HCT116 (cell line): ENCODE results near the gene FOXP1. TPM values are rescaled to one million over a fixed set of nuclear protein-coding genes. Genes with fewer than 3 reads are reported as not detected.

Source experiments
- ATAC-seq: fragments of 200-7000 bp; cut with Tn5 transposase; 2 replicates; pipeline ENCODE4 v1.9.1; 2020; ENCODE audit warnings: mild to moderate bottlenecking, moderate library complexity
- BruUV-seq: library from RNA; stranded (reverse); fragments of 400-500 nt; replicated peaks from 2 replicates; lab custom pipeline; 2021; lab: Mats Ljungman, UMichigan
- CTCF ChIA-PET: fragments of 300-600 bp; sonication (Branson Sonifier 250); formaldehyde crosslinking; loops from one replicate; lab custom pipeline; 2021; ENCODE audit warnings: antibody characterized with exemption; lab: Charles Lee
- POLR2A ChIA-PET: fragments of 300-600, 350-600 bp; sonication (Branson Sonifier 250); formaldehyde crosslinking; loops from one replicate; lab custom pipeline; 2021; ENCODE audit warnings: antibody characterized with exemption; lab: Charles Lee
- RAD21 ChIA-PET, 2 experiments: fragments of 300-600 bp; sonication (Branson Sonifier 250); formaldehyde crosslinking; loops; one replicate each; lab custom pipeline; 2023; ENCODE audit warnings: low total read pairs in 2 of 2; ENCODE audit not compliant: uncharacterized antibody in 2 of 2, unreplicated experiment in 2 of 2, low non-redundant PET in 1 of 2; lab: Charles Lee
- DNase-seq: peaks from one replicate; pipeline ENCODE4 v3.0.0-alpha.2; 2010; ENCODE audit warnings: low read depth, low spot score
- H2AFZ ChIP-seq: fragments of 200-600 bp; shearing (Covaris generic), sonication (generic); 2 replicates; pipeline ENCODE4 v1.6.1; 2017; ENCODE audit warnings: low read depth, mixed run types, mixed read lengths, antibody characterized with exemption, low read length; ENCODE audit not compliant: poor library complexity, severe bottlenecking
- H3K27ac ChIP-seq: 2 replicates; pipeline ENCODE4 v1.5.1; 2012; ENCODE audit warnings: low read depth, low read length
- H3K27me3 ChIP-seq: fragments of 200-600 bp; sonication (generic); 2 replicates; pipeline ENCODE4 v1.6.1; 2016; ENCODE audit warnings: mixed run types, low read length, mixed read lengths; ENCODE audit not compliant: insufficient read depth
- H3K36me3 ChIP-seq, 2 experiments: fragments of 200-500 bp in 1 of 2; fragments of 200-600 bp in 1 of 2; sonication (Bioruptor generic) in 1 of 2; sonication (generic) in 1 of 2; 2 replicates each; pipeline versions ENCODE4 v1.5.1 to v1.6.1; 2014 to 2016; ENCODE audit warnings: low read length in 2 of 2, inconsistent platforms in 1 of 2, mixed read lengths in 1 of 2, mixed run types in 1 of 2; ENCODE audit not compliant: insufficient read depth in 2 of 2, control insufficient read depth in 1 of 2
- H3K4me1 ChIP-seq, 2 experiments: fragments of 200-600 bp in 1 of 2; sonication (generic) in 1 of 2; 2 replicates each; pipeline versions ENCODE4 v1.5.1 to v1.6.1; 2012 to 2017; ENCODE audit warnings: low read length in 2 of 2, inconsistent platforms in 1 of 2, mild to moderate bottlenecking in 1 of 2, mixed read lengths in 1 of 2, mixed run types in 1 of 2, moderate library complexity in 1 of 2; ENCODE audit not compliant: insufficient read depth in 2 of 2, control insufficient read depth in 1 of 2
- H3K4me2 ChIP-seq: fragments of 200-600 bp; sonication (generic); 2 replicates; pipeline ENCODE4 v1.6.1; 2017; ENCODE audit warnings: mixed run types, low read length, mixed read lengths
- H3K4me3 ChIP-seq, 2 experiments: fragments of 200-600 bp in 1 of 2; sonication (generic) in 1 of 2; replicated peaks in 1 of 2; 2 replicates each; pipeline ENCODE4 v1.5.1; 2011 to 2016; ENCODE audit warnings: low read length in 2 of 2, control low read depth in 1 of 2, low read depth in 1 of 2, mild to moderate bottlenecking in 1 of 2, mixed read lengths in 1 of 2, mixed run types in 1 of 2
- H3K79me2 ChIP-seq: fragments of 200-600 bp; sonication (generic); 2 replicates; pipeline ENCODE4 v1.6.1; 2017; ENCODE audit warnings: mild to moderate bottlenecking, mixed run types, low read length, moderate library complexity, mixed read lengths; ENCODE audit not compliant: insufficient read depth
- H3K9ac ChIP-seq: fragments of 200-600 bp; sonication (generic); 2 replicates; pipeline ENCODE4 v1.6.1; 2016; ENCODE audit warnings: low read length, mixed read lengths
- H3K9me2 ChIP-seq: fragments of 200-600 bp; sonication (generic), shearing (Covaris generic); 2 replicates; pipeline ENCODE4 v1.6.1; 2017; ENCODE audit warnings: mixed run types, mild to moderate bottlenecking, moderate library complexity; ENCODE audit not compliant: insufficient read depth
- H3K9me3 ChIP-seq, 2 experiments: fragments of 200-500 bp in 1 of 2; fragments of 200-600 bp in 1 of 2; sonication (Bioruptor generic) in 1 of 2; sonication (generic) in 1 of 2; 2 replicates each; pipeline ENCODE4 v1.6.1; 2014 to 2017; ENCODE audit warnings: low read length in 2 of 2, mixed read lengths in 2 of 2, inconsistent platforms in 1 of 2, low read depth in 1 of 2, mild to moderate bottlenecking in 1 of 2, mixed run types in 1 of 2, moderate library complexity in 1 of 2; ENCODE audit not compliant: control insufficient read depth in 1 of 2, insufficient read depth in 1 of 2
- H4K20me1 ChIP-seq: fragments of 200-600 bp; sonication (generic), shearing (Covaris generic); 2 replicates; pipeline ENCODE4 v1.6.1; 2017; ENCODE audit warnings: mixed run types, mild to moderate bottlenecking, moderate library complexity; ENCODE audit not compliant: insufficient read depth
- CBX3 ChIP-seq: IDR thresholded peaks from 2 replicates; pipeline ENCODE4 v1.6.1; 2012; ENCODE audit warnings: low read depth
- CEBPB ChIP-seq: IDR thresholded peaks from 2 replicates; pipeline ENCODE4 v1.6.1; 2012; ENCODE audit warnings: low read depth
- EGR1 ChIP-seq: IDR thresholded peaks from 2 replicates; pipeline ENCODE4 v1.6.1; 2012; ENCODE audit warnings: low read depth
- ELF1 ChIP-seq: IDR thresholded peaks from 2 replicates; pipeline ENCODE4 v1.6.1; 2012; ENCODE audit warnings: low read depth, borderline replicate concordance
- EZH2phosphoT487 ChIP-seq: fragments of 200-600 bp; IDR thresholded peaks from 2 replicates; pipeline ENCODE4 v1.6.1; 2018; ENCODE audit warnings: antibody characterized with exemption, borderline replicate concordance
- JUND ChIP-seq: IDR thresholded peaks from 2 replicates; pipeline ENCODE4 v1.6.1; 2012
- POLR2A ChIP-seq: IDR thresholded peaks from 2 replicates; pipeline ENCODE4 v1.7.0; 2011; ENCODE audit warnings: borderline replicate concordance; ENCODE audit not compliant: insufficient read depth, insufficient read length; ENCODE audit errors: extremely low read depth
- TCF7L2 ChIP-seq: IDR thresholded peaks from 2 replicates; pipeline ENCODE4 v1.7.0; 2011; ENCODE audit warnings: borderline replicate concordance, inconsistent platforms; ENCODE audit not compliant: insufficient read depth, insufficient read length; ENCODE audit errors: extremely low read depth
- intact Hi-C: fragments of 100-400 bp; cut with micrococcal nuclease; formaldehyde crosslinking; loops from 2 replicates; pipeline ENCODE4 v1.10.0; 2022
- total RNA-seq: library from RNA; stranded (reverse); gene quantifications from one replicate; pipeline ENCODE4 v1.2.1, GENCODE V29; 2021; ENCODE audit not compliant: unreplicated experiment
- TF ChIP-seq, protein P1 (sequence below): IDR thresholded peaks from 2 replicates; pipeline ENCODE4 v1.6.1; 2012; ENCODE audit warnings: low read depth
- TF ChIP-seq, protein P2 (sequence below): IDR thresholded peaks from 2 replicates; pipeline ENCODE4 v1.6.1; 2012
- TF ChIP-seq, protein P3 (sequence below), 3 experiments: fragments of 200-600 bp in 1 of 3; sonication (generic) in 1 of 3; IDR thresholded peaks in 2 of 3; conservative IDR thresholded peaks in 1 of 3; 2 replicates each; pipeline ENCODE4 v1.5.1; 2012 to 2017; ENCODE audit warnings: low read depth in 2 of 3, low read length in 2 of 3, antibody characterized with exemption in 1 of 3, borderline replicate concordance in 1 of 3, control low read depth in 1 of 3, mild to moderate bottlenecking in 1 of 3, mixed read lengths in 1 of 3, mixed run types in 1 of 3, moderate library complexity in 1 of 3; ENCODE audit not compliant: insufficient read depth in 1 of 3
- TF ChIP-seq, protein P4 (sequence below): IDR thresholded peaks from 2 replicates; pipeline ENCODE4 v1.6.1; 2011; ENCODE audit warnings: mild to moderate bottlenecking, low read length, moderate library complexity; ENCODE audit not compliant: insufficient replicate concordance; ENCODE audit errors: extremely low read depth

The FOXP1 gene
- total RNA-seq, 1 experiment from 2014 or later, result 11.4 TPM

DNA sequence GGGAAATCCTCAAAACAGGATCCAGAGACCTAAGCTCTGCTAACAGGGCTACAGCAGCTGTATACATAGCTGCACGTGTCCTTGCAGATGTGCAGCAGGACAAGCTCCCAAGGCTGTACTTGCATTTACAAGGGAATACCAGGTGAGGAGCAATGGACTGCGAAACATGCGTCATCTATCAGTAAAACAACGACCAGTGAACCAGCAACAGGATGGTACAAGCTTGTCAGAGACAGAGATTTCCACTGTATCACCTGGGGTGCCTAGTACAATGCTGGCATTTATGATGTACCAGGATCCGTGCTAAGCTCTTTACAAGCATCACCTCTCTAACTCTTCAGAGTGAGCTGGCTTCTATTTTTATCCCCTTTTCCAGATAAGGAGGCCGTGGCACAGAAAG lies 227.3 kb downstream of the FOXP1 start (continued):
- TF ChIP-seq, protein P1, sequence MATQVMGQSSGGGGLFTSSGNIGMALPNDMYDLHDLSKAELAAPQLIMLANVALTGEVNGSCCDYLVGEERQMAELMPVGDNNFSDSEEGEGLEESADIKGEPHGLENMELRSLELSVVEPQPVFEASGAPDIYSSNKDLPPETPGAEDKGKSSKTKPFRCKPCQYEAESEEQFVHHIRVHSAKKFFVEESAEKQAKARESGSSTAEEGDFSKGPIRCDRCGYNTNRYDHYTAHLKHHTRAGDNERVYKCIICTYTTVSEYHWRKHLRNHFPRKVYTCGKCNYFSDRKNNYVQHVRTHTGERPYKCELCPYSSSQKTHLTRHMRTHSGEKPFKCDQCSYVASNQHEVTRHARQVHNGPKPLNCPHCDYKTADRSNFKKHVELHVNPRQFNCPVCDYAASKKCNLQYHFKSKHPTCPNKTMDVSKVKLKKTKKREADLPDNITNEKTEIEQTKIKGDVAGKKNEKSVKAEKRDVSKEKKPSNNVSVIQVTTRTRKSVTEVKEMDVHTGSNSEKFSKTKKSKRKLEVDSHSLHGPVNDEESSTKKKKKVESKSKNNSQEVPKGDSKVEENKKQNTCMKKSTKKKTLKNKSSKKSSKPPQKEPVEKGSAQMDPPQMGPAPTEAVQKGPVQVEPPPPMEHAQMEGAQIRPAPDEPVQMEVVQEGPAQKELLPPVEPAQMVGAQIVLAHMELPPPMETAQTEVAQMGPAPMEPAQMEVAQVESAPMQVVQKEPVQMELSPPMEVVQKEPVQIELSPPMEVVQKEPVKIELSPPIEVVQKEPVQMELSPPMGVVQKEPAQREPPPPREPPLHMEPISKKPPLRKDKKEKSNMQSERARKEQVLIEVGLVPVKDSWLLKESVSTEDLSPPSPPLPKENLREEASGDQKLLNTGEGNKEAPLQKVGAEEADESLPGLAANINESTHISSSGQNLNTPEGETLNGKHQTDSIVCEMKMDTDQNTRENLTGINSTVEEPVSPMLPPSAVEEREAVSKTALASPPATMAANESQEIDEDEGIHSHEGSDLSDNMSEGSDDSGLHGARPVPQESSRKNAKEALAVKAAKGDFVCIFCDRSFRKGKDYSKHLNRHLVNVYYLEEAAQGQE, result no peak
- TF ChIP-seq EZH2phosphoT487 (no peak), ELF1 (no peak), JUND (no peak), TCF7L2 (no peak)
- TF ChIP-seq, protein P2, sequence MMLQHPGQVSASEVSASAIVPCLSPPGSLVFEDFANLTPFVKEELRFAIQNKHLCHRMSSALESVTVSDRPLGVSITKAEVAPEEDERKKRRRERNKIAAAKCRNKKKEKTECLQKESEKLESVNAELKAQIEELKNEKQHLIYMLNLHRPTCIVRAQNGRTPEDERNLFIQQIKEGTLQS, result no peak
- TF ChIP-seq, all 23 proteins: peak for 0

DNA sequence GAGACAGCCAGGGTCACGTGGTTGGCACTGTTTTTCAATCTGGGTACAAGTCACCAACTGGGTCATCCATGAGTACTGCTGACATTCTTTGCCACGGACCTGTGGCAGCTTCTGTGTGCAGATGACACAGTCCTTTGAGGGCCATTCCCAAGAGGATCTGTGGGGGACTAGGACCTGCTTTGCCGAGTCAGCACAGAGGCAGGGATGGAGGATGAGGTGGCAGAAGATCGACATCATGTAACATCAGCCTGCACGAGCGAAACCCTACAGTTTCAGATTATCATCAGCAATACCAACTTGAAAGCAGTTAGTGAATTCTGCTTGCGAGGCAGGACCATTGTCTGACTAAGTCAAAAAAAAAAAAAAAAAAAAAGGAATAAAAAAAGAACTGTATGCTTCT lies 227.7 kb downstream of the FOXP1 start:
- Histone ChIP-seq H2AFZ (no peak overlapping the region), H3K27me3 (no peaks in the 10 kb centered on the region), H3K9ac (no peak overlapping the region), H3K9me3 (no peaks in the 10 kb centered on the region), H3K79me2 (no peaks in the 10 kb centered on the region), H3K4me1 (no peaks in the 10 kb centered on the region), H3K27ac (no peak overlapping the region), H3K9me2 (no peaks in the 10 kb centered on the region), H3K4me2 (no peak overlapping the region), H3K36me3 (no peaks in the 10 kb centered on the region), H4K20me1 (no peaks in the 10 kb centered on the region), H3K4me3 (no peak overlapping the region)
- ATAC-seq (no peak), DNase-seq (no peak)
- intact Hi-C loops, result no loop called here
- ChIA-PET RAD21 (no interaction called here), CTCF (no interaction called here), POLR2A (no interaction called here)
- BruUV-seq, result no TSS peak
- TF ChIP-seq EZH2phosphoT487 (no peak), EGR1 (no peak), POLR2A (no peak), TCF7L2 (no peak), CBX3 (no peak), CEBPB (no peak)
- TF ChIP-seq, protein P3, sequence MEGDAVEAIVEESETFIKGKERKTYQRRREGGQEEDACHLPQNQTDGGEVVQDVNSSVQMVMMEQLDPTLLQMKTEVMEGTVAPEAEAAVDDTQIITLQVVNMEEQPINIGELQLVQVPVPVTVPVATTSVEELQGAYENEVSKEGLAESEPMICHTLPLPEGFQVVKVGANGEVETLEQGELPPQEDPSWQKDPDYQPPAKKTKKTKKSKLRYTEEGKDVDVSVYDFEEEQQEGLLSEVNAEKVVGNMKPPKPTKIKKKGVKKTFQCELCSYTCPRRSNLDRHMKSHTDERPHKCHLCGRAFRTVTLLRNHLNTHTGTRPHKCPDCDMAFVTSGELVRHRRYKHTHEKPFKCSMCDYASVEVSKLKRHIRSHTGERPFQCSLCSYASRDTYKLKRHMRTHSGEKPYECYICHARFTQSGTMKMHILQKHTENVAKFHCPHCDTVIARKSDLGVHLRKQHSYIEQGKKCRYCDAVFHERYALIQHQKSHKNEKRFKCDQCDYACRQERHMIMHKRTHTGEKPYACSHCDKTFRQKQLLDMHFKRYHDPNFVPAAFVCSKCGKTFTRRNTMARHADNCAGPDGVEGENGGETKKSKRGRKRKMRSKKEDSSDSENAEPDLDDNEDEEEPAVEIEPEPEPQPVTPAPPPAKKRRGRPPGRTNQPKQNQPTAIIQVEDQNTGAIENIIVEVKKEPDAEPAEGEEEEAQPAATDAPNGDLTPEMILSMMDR (IDR thresholded peaks at IDR 0.05 in 2 of 3, conservative IDR thresholded peaks at IDR 0.05 in 1 of 3; ENCODE audit: borderline replicate concordance in 1 of 3, insufficient read depth in 1 of 3, low read depth in 2 of 3, low read length in 2 of 3), result no peak
- TF ChIP-seq, protein P4, sequence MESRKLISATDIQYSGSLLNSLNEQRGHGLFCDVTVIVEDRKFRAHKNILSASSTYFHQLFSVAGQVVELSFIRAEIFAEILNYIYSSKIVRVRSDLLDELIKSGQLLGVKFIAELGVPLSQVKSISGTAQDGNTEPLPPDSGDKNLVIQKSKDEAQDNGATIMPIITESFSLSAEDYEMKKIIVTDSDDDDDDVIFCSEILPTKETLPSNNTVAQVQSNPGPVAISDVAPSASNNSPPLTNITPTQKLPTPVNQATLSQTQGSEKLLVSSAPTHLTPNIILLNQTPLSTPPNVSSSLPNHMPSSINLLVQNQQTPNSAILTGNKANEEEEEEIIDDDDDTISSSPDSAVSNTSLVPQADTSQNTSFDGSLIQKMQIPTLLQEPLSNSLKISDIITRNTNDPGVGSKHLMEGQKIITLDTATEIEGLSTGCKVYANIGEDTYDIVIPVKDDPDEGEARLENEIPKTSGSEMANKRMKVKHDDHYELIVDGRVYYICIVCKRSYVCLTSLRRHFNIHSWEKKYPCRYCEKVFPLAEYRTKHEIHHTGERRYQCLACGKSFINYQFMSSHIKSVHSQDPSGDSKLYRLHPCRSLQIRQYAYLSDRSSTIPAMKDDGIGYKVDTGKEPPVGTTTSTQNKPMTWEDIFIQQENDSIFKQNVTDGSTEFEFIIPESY, result no peak
- TF ChIP-seq, protein P1, result no peak
